OCI-LY7 (cell line): Measurements from ENCODE around the gene BPIFB2.

Experiments
- EZH2phosphoT487 ChIP-seq: fragments of 200-600 bp; sonication (generic); IDR thresholded peaks from 2 replicates; pipeline ENCODE4 v1.6.1; 2018; ENCODE audit warnings: low read depth, borderline replicate concordance, mild to moderate bottlenecking, mixed run types, antibody characterized with exemption, low read length, moderate library complexity, mixed read lengths
- TF ChIP-seq, protein P1 (sequence below): fragments of 200-600 bp; sonication (generic); conservative IDR thresholded peaks from 2 replicates; pipeline ENCODE4 v1.5.1; 2014; ENCODE audit warnings: mild to moderate bottlenecking, antibody characterized with exemption, low read length, moderate library complexity, mixed read lengths

DNA sequence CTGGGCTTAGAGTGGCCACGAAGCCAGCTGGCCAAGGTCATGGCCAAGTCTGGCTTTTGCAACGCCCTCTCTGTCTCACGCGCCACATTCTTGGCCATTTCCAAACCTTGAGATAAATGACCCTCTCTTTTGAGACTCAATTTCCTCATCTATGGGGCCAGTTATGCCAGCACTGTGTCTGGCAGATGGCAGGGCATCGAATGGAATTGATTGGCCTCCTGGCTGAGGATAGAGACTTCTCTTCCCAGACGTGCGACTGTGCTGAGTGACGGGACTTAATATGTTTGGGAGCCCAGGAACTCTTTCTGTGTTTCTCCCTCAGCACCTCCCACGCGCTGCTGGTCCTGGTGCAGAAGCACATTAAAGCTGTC, 7.6 kb downstream of the BPIFB2 start:
- TF ChIP-seq, protein P1, sequence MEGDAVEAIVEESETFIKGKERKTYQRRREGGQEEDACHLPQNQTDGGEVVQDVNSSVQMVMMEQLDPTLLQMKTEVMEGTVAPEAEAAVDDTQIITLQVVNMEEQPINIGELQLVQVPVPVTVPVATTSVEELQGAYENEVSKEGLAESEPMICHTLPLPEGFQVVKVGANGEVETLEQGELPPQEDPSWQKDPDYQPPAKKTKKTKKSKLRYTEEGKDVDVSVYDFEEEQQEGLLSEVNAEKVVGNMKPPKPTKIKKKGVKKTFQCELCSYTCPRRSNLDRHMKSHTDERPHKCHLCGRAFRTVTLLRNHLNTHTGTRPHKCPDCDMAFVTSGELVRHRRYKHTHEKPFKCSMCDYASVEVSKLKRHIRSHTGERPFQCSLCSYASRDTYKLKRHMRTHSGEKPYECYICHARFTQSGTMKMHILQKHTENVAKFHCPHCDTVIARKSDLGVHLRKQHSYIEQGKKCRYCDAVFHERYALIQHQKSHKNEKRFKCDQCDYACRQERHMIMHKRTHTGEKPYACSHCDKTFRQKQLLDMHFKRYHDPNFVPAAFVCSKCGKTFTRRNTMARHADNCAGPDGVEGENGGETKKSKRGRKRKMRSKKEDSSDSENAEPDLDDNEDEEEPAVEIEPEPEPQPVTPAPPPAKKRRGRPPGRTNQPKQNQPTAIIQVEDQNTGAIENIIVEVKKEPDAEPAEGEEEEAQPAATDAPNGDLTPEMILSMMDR = no peak
- TF ChIP-seq EZH2phosphoT487 = no peak
